ENCODE results near the gene ARHGAP10. TPM values are rescaled to one million over a fixed set of nuclear protein-coding genes. Genes with fewer than 3 reads are reported as not detected.

ARHGAP10 gene
- total RNA-seq, 1 experiment from 2014 or later: 4.8 TPM

GRCh38 chr4:148109216-148109615 is 377.3 kb downstream of the ARHGAP10 start:
- TF ChIP-seq EZH2 (IDR thresholded peaks at IDR 0.05; ENCODE audit: borderline replicate concordance, low read depth, low read length, poor library complexity, severe bottlenecking) (no peak), CTCF (conservative IDR thresholded peaks at IDR 0.05; ENCODE audit: low read depth, low read length) (no peak)
- intact Hi-C loops (cut with micrococcal nuclease; ENCODE audit: unreplicated experiment): no loop called here
- ChIA-PET CTCF (no interaction called here), POLR2A (ENCODE audit: low non-redundant PET) (interaction anchor here (0.6 kb wide), 1 partner anchor 1911 kb away, joined by 3 read pairs; no protein-coding TSS in a partner anchor)
- no peaks in the 10 kb centered on the region for H3K27me3 ChIP-seq (replicated peaks; ENCODE audit: insufficient read depth, low read depth, low read length, poor library complexity)
- no peak overlapping the region for H3K27ac ChIP-seq (ENCODE audit: low read depth, low read length, poor library complexity, severe bottlenecking)
- no peak overlapping the region for H3K4me3 ChIP-seq (ENCODE audit: low read depth, low read length, poor library complexity, severe bottlenecking)
- H3K4me1 ChIP-seq (ENCODE audit: insufficient read depth, low read length, poor library complexity, severe bottlenecking): peaks cover 15% of the 10 kb centered on the region
- no peaks in the 10 kb centered on the region for H3K9me3 ChIP-seq (ENCODE audit: low read depth, low read length, poor library complexity, severe bottlenecking)
- no peaks in the 10 kb centered on the region for H3K36me3 ChIP-seq (ENCODE audit: insufficient read depth, low read length, poor library complexity, severe bottlenecking)
- no TSS peak for BruUV-seq (replicated peaks)
- no peak for DNase-seq (ENCODE audit: low spot score)

- CTCF ChIA-PET: no interaction called here
- H3K27me3 ChIP-seq (replicated peaks; ENCODE audit: insufficient read depth, low read depth, low read length, poor library complexity): no peaks in the 10 kb centered on the region
- H3K9me3 ChIP-seq (ENCODE audit: low read depth, low read length, poor library complexity, severe bottlenecking): no peaks in the 10 kb centered on the region
- intact Hi-C loops (cut with micrococcal nuclease; ENCODE audit: unreplicated experiment): no loop called here
- H3K27ac ChIP-seq (ENCODE audit: low read depth, low read length, poor library complexity, severe bottlenecking): no peak overlapping the region
- TF ChIP-seq CTCF (conservative IDR thresholded peaks at IDR 0.05; ENCODE audit: low read depth, low read length) (no peak), EZH2 (IDR thresholded peaks at IDR 0.05; ENCODE audit: borderline replicate concordance, low read depth, low read length, poor library complexity, severe bottlenecking) (no peak)
- POLR2A ChIA-PET (ENCODE audit: low non-redundant PET): no interaction called here
- no peaks in the 10 kb centered on the region for H3K36me3 ChIP-seq (ENCODE audit: insufficient read depth, low read length, poor library complexity, severe bottlenecking)
- H3K4me1 ChIP-seq (ENCODE audit: insufficient read depth, low read length, poor library complexity, severe bottlenecking): peaks cover 15% of the 10 kb centered on the region
- no peak overlapping the region for H3K4me3 ChIP-seq (ENCODE audit: low read depth, low read length, poor library complexity, severe bottlenecking)
- no peak for DNase-seq (ENCODE audit: low spot score)
- no TSS peak for BruUV-seq (replicated peaks)
Measured at GRCh38 chr4:148110169-148110568, 378.3 kb downstream of the ARHGAP10 start.

DNA sequence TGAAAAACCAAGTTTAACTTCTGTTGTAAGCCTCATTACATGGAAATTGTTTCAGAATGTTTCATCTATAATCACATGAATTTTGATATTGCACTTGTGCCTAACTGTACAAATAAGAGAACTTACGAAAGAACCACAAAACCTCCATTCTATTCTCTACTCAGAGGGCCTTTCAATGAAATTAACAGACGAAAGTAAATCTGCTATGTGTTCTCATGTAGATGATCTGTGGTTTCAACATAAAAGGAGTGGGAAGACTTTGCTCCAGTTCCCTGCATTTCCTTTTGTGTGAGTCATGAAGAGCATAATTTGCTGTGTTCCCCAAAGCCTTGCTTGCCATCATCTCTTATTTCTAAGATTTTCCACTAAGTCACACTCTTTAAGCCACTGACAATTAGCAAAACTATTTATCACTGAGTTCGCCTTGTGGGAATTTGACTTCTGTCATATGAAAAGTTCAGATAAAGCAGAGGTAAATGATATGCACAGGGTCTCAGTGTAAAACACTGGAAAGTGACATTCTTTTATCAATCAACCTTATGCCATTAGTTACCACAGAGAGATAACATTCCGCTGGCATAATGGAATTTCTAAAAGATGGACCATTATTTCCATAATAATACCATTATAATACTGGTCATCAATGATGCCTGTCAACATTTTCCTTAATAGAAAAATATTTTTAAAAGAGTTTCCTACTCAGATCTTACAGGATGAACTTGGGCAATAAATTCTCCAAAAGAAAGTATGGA is 380.5 kb downstream of the ARHGAP10 start:
- POLR2A ChIA-PET (ENCODE audit: low non-redundant PET): no interaction called here

More for the DNA sequence above, 380.5 kb downstream of the ARHGAP10 start:
- no TSS peak for BruUV-seq (replicated peaks)
- no peak for TF ChIP-seq EZH2 (IDR thresholded peaks at IDR 0.05; ENCODE audit: borderline replicate concordance, low read depth, low read length, poor library complexity, severe bottlenecking)
- TF ChIP-seq CTCF (conservative IDR thresholded peaks at IDR 0.05; ENCODE audit: low read depth, low read length): no peak
- Histone ChIP-seq H3K27me3 (replicated peaks; ENCODE audit: insufficient read depth, low read depth, low read length, poor library complexity) (no peaks in the 10 kb centered on the region), H3K4me1 (ENCODE audit: insufficient read depth, low read length, poor library complexity, severe bottlenecking) (peaks cover 33% of the 10 kb centered on the region), H3K4me3 (ENCODE audit: low read depth, low read length, poor library complexity, severe bottlenecking) (no peak overlapping the region), H3K36me3 (ENCODE audit: insufficient read depth, low read length, poor library complexity, severe bottlenecking) (no peaks in the 10 kb centered on the region), H3K9me3 (ENCODE audit: low read depth, low read length, poor library complexity, severe bottlenecking) (no peaks in the 10 kb centered on the region), H3K27ac (ENCODE audit: low read depth, low read length, poor library complexity, severe bottlenecking) (no peak overlapping the region)
- intact Hi-C loops (cut with micrococcal nuclease; ENCODE audit: unreplicated experiment): no loop called here
- CTCF ChIA-PET: no interaction called here
- peak; percentile 70 for DNase-seq (ENCODE audit: low spot score)

Data from A673 (cell line).